RWPE2 (cell line): ENCODE data around the gene NXPE4.

Experiments
- ATAC-seq: fragments of 200-7000 bp; cut with Tn5 transposase; 3 replicates; pipeline ENCODE4 v1.9.1; 2021; ENCODE audit warnings: low read depth
- DNase-seq: peaks from one replicate; pipeline ENCODE4 v3.0.0-alpha.2; 2020; ENCODE audit warnings: low spot score
- H3K27ac ChIP-seq: fragments of 450-650 bp; 2 replicates; pipeline ENCODE4 v1.5.1; 2017; ENCODE audit warnings: mild to moderate bottlenecking; ENCODE audit not compliant: poor library complexity, severe bottlenecking
- H3K27me3 ChIP-seq: fragments of 250-450 bp; sonication (Bioruptor Pico); 2 replicates; pipeline ENCODE4 v1.5.1; 2021; ENCODE audit warnings: mild to moderate bottlenecking, moderate library complexity; ENCODE audit not compliant: insufficient read depth, poor library complexity, severe bottlenecking
- H3K36me3 ChIP-seq: fragments of 250-450 bp; sonication (Bioruptor Pico); 2 replicates; pipeline ENCODE4 v1.5.1; 2020; ENCODE audit warnings: low read depth, mild to moderate bottlenecking, moderate library complexity
- H3K4me1 ChIP-seq: fragments of 250-450 bp; sonication (Bioruptor Pico); 2 replicates; pipeline ENCODE4 v1.5.1; 2021; ENCODE audit warnings: mild to moderate bottlenecking, moderate library complexity; ENCODE audit not compliant: insufficient read depth, poor library complexity, severe bottlenecking
- H3K4me3 ChIP-seq: fragments of 250-450 bp; sonication (Bioruptor Pico); 2 replicates; pipeline ENCODE4 v1.5.1; 2021; ENCODE audit warnings: mild to moderate bottlenecking, moderate library complexity; ENCODE audit not compliant: severe bottlenecking
- H3K9me3 ChIP-seq: fragments of 250-450 bp; sonication (Bioruptor Pico); 2 replicates; pipeline ENCODE4 v1.5.1; 2021; ENCODE audit warnings: mild to moderate bottlenecking, moderate library complexity; ENCODE audit not compliant: severe bottlenecking
- TF ChIP-seq, protein P1 (sequence below): fragments of 450-650 bp; IDR thresholded peaks from one replicate; pipeline ENCODE4 v1.5.1; 2017; ENCODE audit warnings: mild to moderate bottlenecking, moderate library complexity; ENCODE audit not compliant: poor library complexity, severe bottlenecking

NXPE4 gene

GRCh38 chr11:114556135-114556534, 39.5 kb downstream of the NXPE4 start:
- H3K27me3 ChIP-seq, result no peaks in the 10 kb centered on the region
- no peaks in the 10 kb centered on the region for H3K9me3 ChIP-seq
- DNase-seq, result no peak
- no peak overlapping the region for H3K4me3 ChIP-seq
- H3K4me1 ChIP-seq, result no peaks in the 10 kb centered on the region
- no peak for ATAC-seq
- H3K36me3 ChIP-seq, result no peaks in the 10 kb centered on the region
- H3K27ac ChIP-seq, result no peak overlapping the region
- TF ChIP-seq, protein P1, sequence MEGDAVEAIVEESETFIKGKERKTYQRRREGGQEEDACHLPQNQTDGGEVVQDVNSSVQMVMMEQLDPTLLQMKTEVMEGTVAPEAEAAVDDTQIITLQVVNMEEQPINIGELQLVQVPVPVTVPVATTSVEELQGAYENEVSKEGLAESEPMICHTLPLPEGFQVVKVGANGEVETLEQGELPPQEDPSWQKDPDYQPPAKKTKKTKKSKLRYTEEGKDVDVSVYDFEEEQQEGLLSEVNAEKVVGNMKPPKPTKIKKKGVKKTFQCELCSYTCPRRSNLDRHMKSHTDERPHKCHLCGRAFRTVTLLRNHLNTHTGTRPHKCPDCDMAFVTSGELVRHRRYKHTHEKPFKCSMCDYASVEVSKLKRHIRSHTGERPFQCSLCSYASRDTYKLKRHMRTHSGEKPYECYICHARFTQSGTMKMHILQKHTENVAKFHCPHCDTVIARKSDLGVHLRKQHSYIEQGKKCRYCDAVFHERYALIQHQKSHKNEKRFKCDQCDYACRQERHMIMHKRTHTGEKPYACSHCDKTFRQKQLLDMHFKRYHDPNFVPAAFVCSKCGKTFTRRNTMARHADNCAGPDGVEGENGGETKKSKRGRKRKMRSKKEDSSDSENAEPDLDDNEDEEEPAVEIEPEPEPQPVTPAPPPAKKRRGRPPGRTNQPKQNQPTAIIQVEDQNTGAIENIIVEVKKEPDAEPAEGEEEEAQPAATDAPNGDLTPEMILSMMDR, result no peak

GRCh38 chr11:114553642-114554041, 41.9 kb downstream of the NXPE4 start:
- no peaks in the 10 kb centered on the region for H3K36me3 ChIP-seq
- ATAC-seq, result 0 out of 3 replicates have a peak, but pooled peaks have one; percentile 25
- TF ChIP-seq, protein P1, result no peak

DNA sequence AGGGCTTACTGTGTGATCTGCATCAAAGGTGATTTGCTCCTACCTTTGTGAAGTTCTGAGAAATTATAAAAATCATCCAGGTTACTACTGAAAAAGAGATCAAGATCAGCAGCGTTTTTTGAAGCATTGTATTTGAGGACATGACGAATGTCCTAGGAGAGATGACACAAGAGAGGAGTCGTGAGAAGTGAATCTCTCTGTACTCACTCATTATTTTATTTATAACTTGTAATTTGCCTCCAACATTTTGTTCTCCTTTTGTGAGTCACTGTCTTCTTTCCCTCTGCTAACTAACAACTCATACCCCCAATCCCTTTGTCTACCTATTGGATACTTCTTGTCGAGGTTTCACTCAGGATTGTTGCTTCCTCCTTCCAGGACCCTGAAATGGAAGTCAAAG, 44.5 kb downstream of the NXPE4 start:
- no peak overlapping the region for H3K27ac ChIP-seq
- no peaks in the 10 kb centered on the region for H3K4me1 ChIP-seq
- H3K36me3 ChIP-seq, result no peaks in the 10 kb centered on the region
- H3K9me3 ChIP-seq, result no peaks in the 10 kb centered on the region
- H3K4me3 ChIP-seq, result no peak overlapping the region
- DNase-seq (no peak), ATAC-seq (no peak)
- H3K27me3 ChIP-seq, result no peaks in the 10 kb centered on the region
- TF ChIP-seq, protein P1, result no peak

More at GRCh38 chr11:114553642-114554041, 41.9 kb downstream of the NXPE4 start:
- no peak for DNase-seq
- H3K4me3 ChIP-seq, result no peak overlapping the region
- H3K27ac ChIP-seq, result no peak overlapping the region
- no peaks in the 10 kb centered on the region for H3K9me3 ChIP-seq
- no peaks in the 10 kb centered on the region for H3K4me1 ChIP-seq
- H3K27me3 ChIP-seq, result no peaks in the 10 kb centered on the region

DNA sequence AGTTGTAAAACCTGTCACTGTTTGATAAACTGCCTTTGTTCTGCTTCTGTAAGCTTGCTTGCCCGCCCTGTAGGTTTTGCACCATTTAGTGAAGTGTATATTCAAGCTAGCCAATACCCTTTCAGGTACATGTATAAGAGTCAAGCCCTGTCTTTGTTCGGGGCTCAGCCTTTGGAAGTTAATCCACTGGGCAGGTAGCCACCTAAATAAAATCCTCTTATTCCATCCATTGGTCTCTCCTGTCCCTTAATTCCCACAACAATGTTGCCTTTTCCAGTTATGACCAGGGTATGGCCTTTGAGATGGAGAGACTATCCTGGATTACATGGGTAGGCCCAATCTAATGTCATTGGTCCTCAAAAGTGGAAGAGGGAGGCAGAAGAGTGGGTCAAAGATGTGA, 69.9 kb downstream of the NXPE4 start:
- DNase-seq, result no peak
- Histone ChIP-seq H3K4me3 (no peak overlapping the region), H3K4me1 (no peaks in the 10 kb centered on the region), H3K27ac (no peak overlapping the region), H3K36me3 (no peaks in the 10 kb centered on the region), H3K9me3 (no peaks in the 10 kb centered on the region), H3K27me3 (no peaks in the 10 kb centered on the region)
- no peak for ATAC-seq
- TF ChIP-seq, protein P1, result no peak

DNA sequence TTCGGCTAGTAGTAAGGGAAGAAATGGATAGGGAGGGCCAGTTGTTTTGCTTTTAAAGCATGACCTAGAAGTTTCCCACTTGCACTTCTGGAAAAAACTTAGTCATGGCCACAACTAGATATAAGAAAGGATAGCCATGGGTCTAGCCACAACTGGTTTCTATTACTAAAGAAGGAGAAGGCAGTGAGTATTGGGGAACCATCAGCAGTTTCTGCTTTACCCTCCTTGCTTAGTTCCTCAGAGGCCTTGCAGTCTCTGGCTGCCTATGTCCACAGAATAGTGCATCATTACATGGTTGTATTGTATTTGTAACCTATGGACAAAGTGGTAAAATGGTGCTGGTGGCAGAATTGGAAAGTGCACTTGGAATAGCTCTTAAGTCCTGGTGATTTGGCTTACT, 71.5 kb downstream of the NXPE4 start:
- TF ChIP-seq, protein P1, result no peak
- DNase-seq (no peak), ATAC-seq (no peak)
- no peak overlapping the region for H3K27ac ChIP-seq
- H3K36me3 ChIP-seq, result no peaks in the 10 kb centered on the region
- no peaks in the 10 kb centered on the region for H3K27me3 ChIP-seq
- no peaks in the 10 kb centered on the region for H3K9me3 ChIP-seq
- H3K4me1 ChIP-seq, result no peaks in the 10 kb centered on the region
- H3K4me3 ChIP-seq, result no peak overlapping the region
